Smooth muscle cell of the brain vasculature (primary cell): ENCODE data around the gene GPR152.
A peak's percentile ranks its signal among the peaks of the same experiment; 100 is the strongest.

Experiments
- DNase-seq: peaks from one replicate; pipeline ENCODE4 v3.0.0-alpha.2; 2012; ENCODE audit warnings: low read depth, low spot score

GPR152 gene

DNA sequence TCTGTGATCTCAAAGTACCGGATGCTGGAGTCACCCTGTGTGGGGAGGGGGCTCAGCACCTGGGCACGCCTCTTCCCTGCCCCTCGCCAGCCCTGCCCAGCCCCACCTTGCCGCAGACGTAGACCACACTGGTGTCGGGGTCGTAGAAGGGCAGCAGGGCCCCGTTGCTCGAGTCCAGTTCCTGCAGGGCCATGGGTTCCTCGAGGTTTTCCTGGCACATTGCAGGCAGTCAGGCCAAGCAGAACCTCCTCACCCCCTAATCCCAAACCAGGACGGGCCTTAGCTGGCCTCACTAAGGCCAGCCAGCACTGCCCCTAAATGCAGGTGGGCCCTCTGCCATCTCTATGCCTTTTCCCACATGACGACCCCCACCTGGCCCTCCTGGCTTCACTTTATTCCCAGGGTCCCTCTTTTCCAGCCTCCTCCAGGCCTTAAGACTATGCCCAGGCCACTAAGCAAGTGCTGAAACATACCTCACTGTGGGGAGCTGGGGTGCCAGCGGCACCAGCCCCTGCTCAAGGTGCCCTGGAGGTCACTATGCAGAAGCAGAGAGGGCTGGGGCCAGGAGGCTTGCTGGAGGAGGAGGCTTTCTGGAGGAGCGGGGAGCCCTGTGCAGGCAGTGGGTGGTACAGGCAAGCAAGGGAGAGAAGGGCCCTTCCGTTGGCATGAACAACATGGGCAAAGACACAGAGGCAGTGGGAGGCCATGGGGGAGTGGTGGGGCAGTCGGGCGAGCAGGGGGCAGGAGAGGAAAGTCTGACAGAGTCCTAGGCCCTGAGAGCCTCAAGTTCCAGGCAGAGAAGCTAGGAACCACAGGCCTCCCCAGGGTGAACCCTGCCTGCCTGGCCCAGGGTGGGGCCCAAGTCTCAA is 12.1 kb downstream of the GPR152 start:
- no peak for DNase-seq

GRCh38 chr11:67439321-67440228 is 13.0 kb downstream of the GPR152 start:
- DNase-seq = no peak

DNA sequence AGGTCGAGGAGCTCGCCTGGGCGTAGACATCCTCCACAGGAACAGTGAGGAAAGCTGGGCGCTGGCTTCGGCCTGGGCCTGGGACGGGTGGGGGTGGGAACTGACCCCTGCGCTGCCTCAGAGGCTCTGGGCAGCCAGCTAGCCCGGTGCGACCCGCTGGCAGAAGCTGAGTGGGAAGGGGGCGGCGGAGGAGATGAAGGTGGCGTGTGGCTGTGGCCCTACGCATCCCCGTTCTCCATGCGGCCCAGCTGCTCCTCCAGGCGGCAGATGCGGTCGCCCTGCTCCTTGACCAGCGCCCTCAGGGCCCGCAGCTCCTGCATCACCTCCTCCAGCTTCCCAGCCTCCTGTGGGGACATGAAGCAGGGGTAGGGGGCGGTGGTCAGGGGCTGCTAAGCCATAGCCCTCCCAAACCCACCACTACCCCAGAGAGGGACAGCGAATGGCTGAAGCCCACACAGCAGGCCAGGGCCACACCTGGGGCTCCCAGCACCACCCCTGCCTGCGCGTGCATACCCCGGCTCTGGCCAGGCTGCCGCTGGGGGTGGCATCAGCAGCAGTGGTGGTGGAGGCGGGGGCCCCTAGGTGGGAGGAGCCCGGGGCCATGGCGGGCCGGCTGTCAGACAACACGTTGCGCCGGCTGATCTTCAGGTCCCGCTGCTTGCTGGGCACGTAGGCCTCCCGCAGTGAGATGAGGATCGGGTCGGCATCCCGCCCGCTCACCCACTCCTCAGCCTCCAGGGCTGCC is 14.2 kb downstream of the GPR152 start:
- no peak for DNase-seq

DNA sequence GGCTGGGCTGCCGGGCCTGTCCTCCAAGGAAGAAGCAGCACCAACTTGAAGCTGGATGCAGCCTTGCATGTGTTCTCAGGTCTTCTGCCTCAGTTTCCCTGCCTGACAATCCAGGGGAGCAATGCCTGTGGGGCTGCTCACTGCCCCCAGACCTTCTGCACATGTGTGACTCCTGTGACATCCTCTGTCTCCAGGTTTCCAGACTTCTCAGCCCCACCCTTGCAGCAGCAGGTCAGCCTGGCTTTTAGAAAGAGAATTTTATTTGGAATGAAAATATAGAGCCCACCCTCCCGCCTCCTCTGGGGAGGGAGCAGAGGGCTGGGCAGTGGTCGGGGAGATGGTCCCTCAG is 14.7 kb downstream of the GPR152 start:
- no peak for DNase-seq

- no peak for DNase-seq
Observed at GRCh38 chr11:67437082-67437808, 15.3 kb downstream of the GPR152 start, which contains the start of gene PTPRCAP. PTPRCAP (minus strand) TSS chr11:67437682; CDS start chr11:67437619, 63 bp downstream.

DNA sequence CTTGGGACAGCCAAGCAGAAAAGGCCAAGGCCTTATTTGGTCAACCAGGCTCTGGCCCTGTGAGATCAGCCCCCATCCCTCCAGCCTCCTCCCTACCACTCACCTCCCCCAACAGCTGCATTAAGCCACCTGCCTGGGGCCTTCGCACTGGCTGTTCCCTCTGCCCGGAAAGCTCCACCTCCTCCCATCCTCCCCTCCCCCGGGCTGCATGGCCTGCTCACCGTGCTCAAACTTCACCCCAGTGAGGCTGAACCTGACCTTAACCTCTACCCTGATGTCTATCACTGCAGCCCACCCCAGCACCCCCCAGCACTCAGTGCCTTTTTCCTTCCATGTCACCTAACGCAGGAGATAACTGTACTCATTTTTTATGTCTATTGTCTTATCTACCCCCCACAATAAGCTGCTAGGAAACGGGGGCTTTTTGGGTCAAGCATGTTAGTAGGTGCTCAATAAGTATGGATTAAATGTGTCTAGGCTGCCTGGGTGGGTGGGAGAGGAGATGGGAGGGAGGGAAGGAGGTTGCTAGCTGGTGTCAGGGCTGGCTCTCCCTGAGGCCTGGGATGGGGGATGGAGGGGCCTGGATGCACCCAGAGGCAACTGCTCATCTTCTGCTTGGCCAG is 16.0 kb downstream of the GPR152 start:
- DNase-seq = no peak

GRCh38 chr11:67435727-67436458 is 16.6 kb downstream of the GPR152 start:
- no peak for DNase-seq

DNA sequence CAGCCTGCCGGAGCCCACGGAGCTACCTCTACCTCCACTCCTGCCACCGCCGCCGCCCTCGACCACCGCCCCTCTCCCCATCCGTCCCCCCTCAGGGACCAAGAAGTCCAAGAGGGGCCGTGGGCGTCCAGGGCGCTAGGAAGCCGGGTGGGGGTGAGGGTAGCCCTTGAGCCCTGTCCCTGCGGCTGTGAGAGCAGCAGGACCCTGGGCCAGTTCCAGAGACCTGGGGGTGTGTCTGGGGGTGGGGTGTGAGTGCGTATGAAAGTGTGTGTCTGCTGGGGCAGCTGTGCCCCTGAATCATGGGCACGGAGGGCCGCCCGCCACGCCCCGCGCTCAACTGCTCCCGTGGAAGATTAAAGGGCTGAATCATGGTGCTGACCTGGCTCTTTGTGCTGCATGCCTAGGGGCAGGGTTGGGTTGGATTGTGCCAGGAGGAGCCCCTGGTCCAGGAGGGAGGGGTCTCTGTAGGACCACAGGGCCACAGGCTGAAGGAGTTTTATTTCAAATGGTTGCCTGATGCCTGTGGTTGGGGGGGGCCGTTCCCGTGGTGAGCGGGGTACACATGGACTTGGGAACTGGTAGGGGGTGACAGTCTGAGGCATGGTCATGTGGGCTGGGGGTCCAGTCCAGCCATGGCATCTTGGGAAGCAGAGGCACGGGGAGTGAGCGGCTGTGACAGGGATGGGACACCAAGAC is 17.4 kb downstream of the GPR152 start:
- DNase-seq = no peak

- no peak for DNase-seq
Observed at GRCh38 chr11:67434395-67434881, 18.1 kb downstream of the GPR152 start.

- DNase-seq = no peak
Observed at GRCh38 chr11:67433536-67434394, 18.8 kb downstream of the GPR152 start.

DNA sequence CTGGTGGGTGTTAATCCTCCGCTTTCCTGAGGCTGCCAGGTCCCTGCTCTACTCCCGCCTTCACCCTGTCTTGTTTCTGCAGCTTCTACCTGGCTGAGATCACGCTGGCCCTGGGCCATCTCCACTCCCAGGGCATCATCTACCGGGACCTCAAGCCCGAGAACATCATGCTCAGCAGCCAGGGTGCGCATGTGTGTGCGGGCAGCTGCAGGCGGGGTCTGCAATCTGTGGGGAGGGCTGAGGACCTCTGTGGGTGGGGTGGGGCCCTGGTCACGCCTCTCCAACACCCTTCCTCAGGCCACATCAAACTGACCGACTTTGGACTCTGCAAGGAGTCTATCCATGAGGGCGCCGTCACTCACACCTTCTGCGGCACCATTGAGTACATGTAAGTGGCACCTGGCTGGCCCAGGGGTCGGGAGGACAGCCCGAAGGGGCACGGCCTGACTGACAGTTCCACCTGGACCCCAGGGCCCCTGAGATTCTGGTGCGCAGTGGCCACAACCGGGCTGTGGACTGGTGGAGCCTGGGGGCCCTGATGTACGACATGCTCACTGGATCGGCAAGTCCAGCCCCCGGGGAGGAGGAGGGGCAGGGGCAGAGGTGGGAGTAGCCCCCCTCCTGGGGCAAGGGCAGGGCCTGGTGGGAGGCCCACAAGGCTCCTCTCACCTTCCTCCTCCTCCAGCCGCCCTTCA is 19.7 kb downstream of the GPR152 start:
- no peak for DNase-seq

- no peak for DNase-seq
Observed at GRCh38 chr11:67431346-67432249, 20.9 kb downstream of the GPR152 start.

- DNase-seq = no peak
Observed at GRCh38 chr11:67429722-67430121, 22.8 kb downstream of the GPR152 start.

GRCh38 chr11:67429038-67429668 is 23.4 kb downstream of the GPR152 start:
- no peak for DNase-seq

DNA sequence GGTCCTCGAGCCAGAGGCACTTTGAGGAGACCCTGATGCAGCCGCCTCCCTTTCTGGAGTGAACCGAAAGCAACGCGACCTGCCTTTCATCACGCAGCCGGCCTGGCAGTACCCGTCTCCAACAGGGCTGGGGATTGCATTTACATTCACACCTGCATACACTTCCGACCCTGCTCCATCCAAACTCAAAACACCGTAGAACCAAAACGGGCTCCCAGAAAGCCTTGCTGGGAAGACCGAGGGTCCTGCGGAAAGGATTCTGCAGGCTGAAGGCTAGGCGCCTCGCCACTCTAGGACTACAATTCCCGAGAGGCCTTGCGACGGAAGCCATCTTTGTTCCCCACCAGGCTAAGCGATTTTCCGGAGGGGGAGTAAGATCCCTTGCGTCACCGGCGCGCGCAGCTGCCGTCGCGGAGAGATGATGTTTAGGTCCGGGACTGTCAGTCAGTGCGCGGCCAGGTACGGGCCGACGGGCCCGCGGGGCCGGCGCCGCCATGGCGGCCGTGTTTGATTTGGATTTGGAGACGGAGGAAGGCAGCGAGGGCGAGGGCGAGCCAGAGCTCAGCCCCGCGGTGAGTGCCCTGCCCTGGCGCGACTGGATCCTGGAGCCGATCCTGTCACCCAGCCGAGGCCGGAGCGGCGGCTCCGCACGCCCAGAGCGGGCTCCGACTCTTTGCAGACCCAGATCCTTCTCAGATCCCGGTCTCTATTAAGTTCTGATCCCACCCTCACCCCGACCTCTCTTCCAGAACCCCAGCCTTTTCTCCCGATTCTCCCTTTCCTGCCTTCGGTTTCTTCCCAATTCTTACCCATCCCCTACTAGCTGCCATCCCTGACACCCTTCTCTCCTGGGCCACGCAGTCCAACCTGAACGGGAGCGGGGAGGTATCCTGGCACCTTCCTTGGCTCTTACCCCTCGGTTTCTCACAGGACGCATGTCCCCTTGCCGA is 24.2 kb downstream of the GPR152 start, which contains the start of gene RPS6KB2:
TSS of gene RPS6KB2 (plus strand) at position 443 of the 950 bp plus-strand sequence. CDS start at position 495, 52 bp downstream.
- DNase-seq = peak; percentile 93
